K562 (cell line): ENCODE data around the gene MCM5. TPM values are rescaled to one million over a fixed set of nuclear protein-coding genes. Genes with fewer than 3 reads are reported as not detected.

ENCODE experiments used
- ATAC-seq: fragments of 200-7000 bp; cut with Tn5 transposase; 3 replicates; pipeline ENCODE4 v1.9.1; 2020; ENCODE audit warnings: moderate library complexity
- BruUV-seq: library from RNA; stranded (reverse); fragments of 400-500 nt; replicated peaks from 2 replicates; lab custom pipeline; 2021; lab: Mats Ljungman, UMichigan
- CTCF ChIA-PET: fragments of 300-600 bp; formaldehyde crosslinking; extraction: SDS; loops from one replicate; lab custom pipeline; 2021; ENCODE audit warnings: low intra/inter-chr PET ratio; lab: Yijun Ruan, JAX
- POLR2A ChIA-PET: fragments of 300-600, 350-650 bp; sonication (Branson Sonifier 250); formaldehyde crosslinking; extraction: SDS; loops from one replicate; lab custom pipeline; 2021; ENCODE audit warnings: antibody characterized with exemption, inconsistent platforms; lab: Yijun Ruan, JAX
- DNase-seq, 4 experiments: peaks; one replicate each; pipeline versions ENCODE4 v3.0.0 to v3.0.0-alpha.2; 2011 to 2018; ENCODE audit warnings: low spot score in 3 of 4, mixed read lengths in 3 of 4; ENCODE audit errors: extremely low read depth in 1 of 4
- FAIRE-seq: peaks from 2 replicates; lab custom pipeline; 2011; peaks lifted over from hg19 to GRCh38; lab: Jason Lieb, UNC
- H2AFZ ChIP-seq: 2 replicates; pipeline ENCODE4 v1.6.0; 2011; ENCODE audit warnings: low read depth, low read length, control low read depth, inconsistent platforms
- H3K27ac ChIP-seq: fragments of 200-600 bp; 3 replicates; pipeline ENCODE4 v1.8.0; 2011; ENCODE audit warnings: low read depth, mild to moderate bottlenecking, control low read depth, inconsistent platforms, low read length, moderate library complexity, mixed read lengths; ENCODE audit errors: extremely low read depth
- H3K27me3 ChIP-seq, 2 experiments: fragments of 300-600 bp in 1 of 2; 2 replicates in 1 of 2; 3 replicates in 1 of 2; pipeline versions ENCODE4 v1.6.0 to v1.8.0; 2011; ENCODE audit warnings: inconsistent platforms in 2 of 2, low read length in 2 of 2, mild to moderate bottlenecking in 1 of 2, mixed read lengths in 1 of 2, moderate library complexity in 1 of 2; ENCODE audit not compliant: control insufficient read depth in 2 of 2, insufficient read depth in 2 of 2
- H3K36me3 ChIP-seq: fragments of 300-600 bp; 3 replicates; pipeline ENCODE4 v1.8.0; 2011; ENCODE audit warnings: mild to moderate bottlenecking, low read length, inconsistent platforms; ENCODE audit not compliant: control insufficient read depth, insufficient read depth
- H3K4me1 ChIP-seq, 2 experiments: fragments of 200-600 bp in 1 of 2; replicated peaks in 1 of 2; 2 replicates in 1 of 2; 3 replicates in 1 of 2; pipeline versions ENCODE4 v1.5.1 to v1.8.0; 2011; ENCODE audit warnings: inconsistent platforms in 2 of 2, low read length in 2 of 2, mild to moderate bottlenecking in 1 of 2, mixed read lengths in 1 of 2, moderate library complexity in 1 of 2; ENCODE audit not compliant: control insufficient read depth in 2 of 2, insufficient read depth in 2 of 2
- H3K4me2 ChIP-seq: 2 replicates; pipeline ENCODE4 v1.6.1; 2011; ENCODE audit warnings: low read length, control low read depth, inconsistent platforms, mixed read lengths; ENCODE audit not compliant: insufficient read depth
- H3K4me3 ChIP-seq: fragments of 200-600 bp; sonication (generic), shearing (Covaris generic); 2 replicates; pipeline ENCODE4 v1.5.1; 2016; ENCODE audit warnings: control low read depth, inconsistent platforms
- H3K79me2 ChIP-seq: fragments of 200-600 bp; 3 replicates; pipeline ENCODE4 v1.8.0; 2011; ENCODE audit warnings: low read length, inconsistent platforms; ENCODE audit not compliant: control insufficient read depth, insufficient read depth
- H3K9ac ChIP-seq, 2 experiments: 2 replicates each; pipeline versions ENCODE4 v1.6.0 to v1.6.1; 2011; ENCODE audit warnings: low read depth in 2 of 2, low read length in 2 of 2, control low read depth in 1 of 2, inconsistent platforms in 1 of 2, mild to moderate bottlenecking in 1 of 2, mixed read lengths in 1 of 2; ENCODE audit not compliant: insufficient read depth in 1 of 2
- H3K9me1 ChIP-seq: one replicate; pipeline ENCODE4 v1.6.0; 2011; ENCODE audit warnings: inconsistent platforms, mild to moderate bottlenecking, low read length, moderate library complexity; ENCODE audit not compliant: control insufficient read depth, insufficient read depth
- H3K9me3 ChIP-seq: replicated peaks from 2 replicates; pipeline ENCODE4 v1.5.1; 2011; ENCODE audit warnings: low read depth, low read length, inconsistent platforms; ENCODE audit not compliant: control insufficient read depth, insufficient read depth
- H4K20me1 ChIP-seq: replicated peaks from 2 replicates; pipeline ENCODE4 v1.6.1; 2011; ENCODE audit warnings: low read length, inconsistent platforms, mixed read lengths; ENCODE audit not compliant: control insufficient read depth, insufficient read depth
- EZH2 ChIP-seq: IDR thresholded peaks from 2 replicates; pipeline ENCODE4 v1.6.1; 2012; ENCODE audit warnings: low read depth, mild to moderate bottlenecking, inconsistent platforms, low read length, borderline replicate concordance
- HLTF ChIP-seq: fragments of 450-650 bp; IDR thresholded peaks from 2 replicates; pipeline ENCODE4 v1.6.1; 2016
- MBD2 ChIP-seq: sonication (generic); IDR thresholded peaks from 2 replicates; pipeline ENCODE4 v1.6.1; 2016; ENCODE audit warnings: low read depth, borderline replicate concordance
- MECOM ChIP-seq: fragments of 250-450 bp; sonication (Bioruptor Pico); IDR thresholded peaks from 2 replicates; pipeline ENCODE4 v1.8.0; 2022; ENCODE audit warnings: inconsistent platforms
- TFAM ChIP-seq: fragments of 250-450 bp; sonication (Bioruptor Pico); conservative IDR thresholded peaks from 2 replicates; pipeline ENCODE4 v1.5.0; 2021; ENCODE audit warnings: mild to moderate bottlenecking, moderate library complexity
- TRIM28 ChIP-seq: fragments of 450-650 bp; IDR thresholded peaks from 2 replicates; pipeline ENCODE4 v1.6.1; 2017
- ZNF12 ChIP-seq: sonication (generic); formaldehyde crosslinking; IDR thresholded peaks from 2 replicates; pipeline ENCODE4 v1.4.0; 2020; ENCODE audit warnings: mild to moderate bottlenecking, missing genetic modification reagents
- ZNF140 ChIP-seq: fragments of 250-450 bp; sonication (Bioruptor Pico); IDR thresholded peaks from 2 replicates; pipeline ENCODE4 v1.8.0; 2021; ENCODE audit warnings: moderate library complexity, mild to moderate bottlenecking, inconsistent platforms
- ZNF398 ChIP-seq: fragments of 250-450 bp; sonication (Bioruptor Pico); IDR thresholded peaks from 2 replicates; pipeline ENCODE4 v1.8.0; 2021; ENCODE audit warnings: moderate library complexity, mild to moderate bottlenecking, inconsistent platforms
- ZNF668 ChIP-seq: fragments of 250-450 bp; sonication (Bioruptor Pico); IDR thresholded peaks from 2 replicates; pipeline ENCODE4 v1.8.0; 2022; ENCODE audit warnings: mild to moderate bottlenecking, inconsistent platforms
- WGBS: fragments of 100-300 bp; shearing (Covaris generic); methylation state at CpG from one replicate; pipeline ENCODE4 v1.1.6; 2016; ENCODE audit warnings: low coverage, mixed read lengths; ENCODE audit not compliant: insufficient coverage; ENCODE audit errors: missing lambda C conversion rate; 5-methylcytosine and 5-hydroxymethylcytosine counted together
- in situ Hi-C: fragments of 300-500 bp; cut with MboI; formaldehyde crosslinking; loops from 4 replicates; pipeline ENCODE4 v1.15.0; 2018; ENCODE audit warnings: inconsistent platforms, mixed read lengths
- intact Hi-C: fragments of 100-400 bp; cut with micrococcal nuclease; formaldehyde crosslinking; loops from 2 replicates; pipeline ENCODE4 v1.14.2; 2022
- polyA plus RNA-seq, 8 experiments: library from polyadenylated mRNA; depleted of rRNA in 4 of 8; stranded (reverse) in 5 of 8; unstranded in 3 of 8; fragments of >200 nt; fragmentation: Nextera tagmentation in 2 of 8; fragmentation: Illumina TruSeq in 1 of 8; extraction: Ambion mirVana in 2 of 8; extraction: Trizol in 1 of 8; gene quantifications; 2 replicates each; pipeline versions ENCODE4 v1.2.1 to v1.2.3, GENCODE V29; 2011 to 2014; ENCODE audit warnings: inconsistent platforms in 1 of 8, missing spikeins in 1 of 8
- total RNA-seq, 7 experiments: library from RNA; depleted of rRNA in 6 of 7; stranded (reverse); fragments of >200 nt in 6 of 7; fragmentation: Illumina TruSeq in 2 of 7; extraction: Trizol in 2 of 7; gene quantifications; 2 replicates each; pipeline versions ENCODE4 v1.2.1 to v1.2.3, GENCODE V29; 2011 to 2021; ENCODE audit warnings: low replicate concordance in 1 of 7

Gene MCM5
- total and polyA plus RNA-seq, 9 of the 15 experiments (the other 6 are each of a cell fraction or from before 2014, with no cell fraction given) = 5.6 to 180 (median 66.1) TPM

- TF ChIP-seq TRIM28 (no peak), ZNF12 (CRISPR knock-in tag) (no peak), ZNF398 (CRISPR knock-in tag) (no peak), ZNF140 (CRISPR knock-in tag) (no peak), TFAM (CRISPR knock-in tag) (no peak), MBD2 (no peak), EZH2 (no peak), HLTF (no peak), ZNF668 (CRISPR knock-in tag) (no peak), MECOM (CRISPR knock-in tag) (no peak)
- intact Hi-C loops = loop anchor here (10.0 kb wide), 1 partner anchor 108 kb away; no protein-coding TSS in a partner anchor
Measured at GRCh38 chr22:35462498-35463230, 62.7 kb downstream of the MCM5 start.

More at GRCh38 chr22:35462498-35463230, 62.7 kb downstream of the MCM5 start:
- ATAC-seq (no peak), FAIRE-seq (no peak), DNase-seq (no peak)
- CTCF ChIA-PET = no interaction called here
- Histone ChIP-seq H3K9me1 (no peaks in the 10 kb centered on the region), H3K9me3 (no peaks in the 10 kb centered on the region), H3K9ac (no peak overlapping the region), H3K27me3 (peaks cover 0 to 10% of the 10 kb centered on the region in 2 experiments; a peak in 1 of 5 replicates), H3K27ac (no peak overlapping the region), H3K4me1 (peaks cover 0 to under 1% of the 10 kb centered on the region in 2 experiments; a peak in 2 of 5 replicates), H4K20me1 (no peaks in the 10 kb centered on the region), H3K4me2 (no peak overlapping the region), H3K79me2 (no peaks in the 10 kb centered on the region), H3K36me3 (no peaks in the 10 kb centered on the region), H2AFZ (no peak overlapping the region), H3K4me3 (no peak overlapping the region)
- POLR2A ChIA-PET = interaction anchor here (0.8 kb wide), 1 partner anchor 1091 kb away, joined by 3 read pairs; no protein-coding TSS in a partner anchor
- in situ Hi-C loops = no loop called here
- WGBS = 15% methylated on average over 4 of the region's 9 CpGs
- BruUV-seq = no TSS peak
